HFF-Myc (cell line): ENCODE measurements around the gene EXOC6B.
A peak's percentile ranks its signal among the peaks of the same experiment; 100 is the strongest.

ENCODE experiments used
- DNase-seq: peaks from one replicate; pipeline ENCODE4 v3.0.0-alpha.2; 2011; ENCODE audit warnings: low read depth; ENCODE audit errors: extremely low read depth
- H3K4me3 ChIP-seq: replicated peaks from 2 replicates; pipeline ENCODE4 v1.5.1; 2011; ENCODE audit warnings: low read depth, mild to moderate bottlenecking, control low read depth, low read length
- CTCF ChIP-seq: IDR thresholded peaks from 2 replicates; pipeline ENCODE4 v1.5.1; 2012; ENCODE audit warnings: mild to moderate bottlenecking, low read depth, low read length, control low read depth; ENCODE audit errors: missing control alignments

EXOC6B gene

GRCh38 chr2:72833084-72833714 lies 7.4 kb upstream of the EXOC6B start:
- no peak for DNase-seq
- no peak overlapping the region for H3K4me3 ChIP-seq
- no peak for TF ChIP-seq CTCF

- DNase-seq = no peak
- no peak for TF ChIP-seq CTCF
- H3K4me3 ChIP-seq = no peak overlapping the region
Measured at GRCh38 chr2:72830273-72830672, 4.4 kb upstream of the EXOC6B start.

- DNase-seq = no peak
- TF ChIP-seq CTCF = no peak
- H3K4me3 ChIP-seq = no peak overlapping the region
Measured at GRCh38 chr2:72828840-72829507, 3.1 kb upstream of the EXOC6B start.

GRCh38 chr2:72827966-72828646 lies 2.3 kb upstream of the EXOC6B start:
- no peak overlapping the region for H3K4me3 ChIP-seq
- DNase-seq = no peak
- no peak for TF ChIP-seq CTCF

GRCh38 chr2:72827487-72827886 lies 1.7 kb upstream of the EXOC6B start:
- DNase-seq = no peak
- TF ChIP-seq CTCF = no peak
- no peak overlapping the region for H3K4me3 ChIP-seq

- DNase-seq = no peak
- H3K4me3 ChIP-seq = peak overlapping the region; percentile 64
- no peak for TF ChIP-seq CTCF
Measured at GRCh38 chr2:72826156-72826477, 284 bp upstream of the EXOC6B start.
